ENCODE data around the gene SLC25A51. TPM values are rescaled to one million over a fixed set of nuclear protein-coding genes. Genes with fewer than 3 reads are reported as not detected.
"Not testable (repeated sequence)": the region's sequence is repeated elsewhere in the genome, so short reads cannot be mapped to it uniquely, and the experiment has no call there.

Gene SLC25A51
- total and polyA plus RNA-seq, 2 experiments from 2014 or later: 5.3 to 22.0 TPM

- TF ChIP-seq REST (IDR thresholded peaks at IDR 0.05; ENCODE audit: unreplicated experiment) (no peak), EZH2 (IDR thresholded peaks at IDR 0.05; ENCODE audit: low read depth, unreplicated experiment) (no peak)
These were observed 14.4 kb downstream of the SLC25A51 start (continued) for GRCh38 chr9:37889536-37889935.

- not testable (repeated sequence) for H3F3A ChIP-seq (replicated peaks; ENCODE audit: low read depth); H2AFZ ChIP-seq; H3K27me3 ChIP-seq (ENCODE audit: insufficient read depth); H3K27me3 Mint-ChIP-seq (ENCODE audit: insufficient read depth, low read depth, poor library complexity); H3K9me2 ChIP-seq (ENCODE audit: insufficient read depth); H3K4me2 ChIP-seq; DNase-seq (ENCODE audit: low spot score); H3K4me3 ChIP-seq; H3K4me1 ChIP-seq (ENCODE audit: insufficient read depth); H3K27ac Mint-ChIP-seq; H3K4me1 Mint-ChIP-seq; H3K9me3 Mint-ChIP-seq; H4K20me1 ChIP-seq (replicated peaks; ENCODE audit: insufficient read depth); H3K79me2 ChIP-seq (replicated peaks; ENCODE audit: insufficient read depth); ATAC-seq; H3K4me3 Mint-ChIP-seq; H3K27ac ChIP-seq (ENCODE audit: low read depth); H3K36me3 ChIP-seq (ENCODE audit: insufficient read depth)
- H3K36me3 Mint-ChIP-seq (ENCODE audit: low read depth): peaks cover 29% of the 10 kb centered on the region
These were observed 15.8 kb downstream of the SLC25A51 start for GRCh38 chr9:37887977-37888583.

- ATAC-seq: no peak
- H3K36me3 Mint-ChIP-seq (ENCODE audit: low read depth): peaks cover 19% of the 10 kb centered on the region; the same call in 2 of the 3 replicates
- TF ChIP-seq CREB1 (CRISPR knock-in tag; IDR thresholded peaks at IDR 0.05; ENCODE audit: low read depth) (no peak), ZNF114 (CRISPR knock-in tag; IDR thresholded peaks at IDR 0.05) (no peak), EZH2 (IDR thresholded peaks at IDR 0.05; ENCODE audit: low read depth, unreplicated experiment) (no peak), EZH2phosphoT487 (IDR thresholded peaks at IDR 0.05; ENCODE audit: unreplicated experiment) (no peak), ETS1 (IDR thresholded peaks at IDR 0.05) (no peak), ZNF462 (CRISPR knock-in tag; IDR thresholded peaks at IDR 0.05) (no peak), NANOG (IDR thresholded peaks at IDR 0.05; ENCODE audit: borderline replicate concordance) (no peak), STAT1 (IDR thresholded peaks at IDR 0.05; ENCODE audit: unreplicated experiment) (no peak)
These were observed 22.9 kb downstream of the SLC25A51 start for GRCh38 chr9:37880916-37881479.

More at GRCh38 chr9:37880916-37881479, 22.9 kb downstream of the SLC25A51 start:
- Histone ChIP-seq H3F3A (replicated peaks; ENCODE audit: low read depth) (no peaks in the 10 kb centered on the region), H3K4me3 (no peak overlapping the region), H3K27ac (ENCODE audit: low read depth) (no peak overlapping the region), H3K79me2 (replicated peaks; ENCODE audit: insufficient read depth) (no peaks in the 10 kb centered on the region), H3K27me3 (ENCODE audit: insufficient read depth) (no peaks in the 10 kb centered on the region), H2AFZ (no peak overlapping the region), H3K4me1 (ENCODE audit: insufficient read depth) (no peaks in the 10 kb centered on the region), H3K9me2 (ENCODE audit: insufficient read depth) (no peaks in the 10 kb centered on the region), H4K20me1 (replicated peaks; ENCODE audit: insufficient read depth) (peaks cover 7% of the 10 kb centered on the region; the same call in 1 of the 2 replicates), H3K36me3 (ENCODE audit: insufficient read depth) (no peaks in the 10 kb centered on the region), H3K4me2 (no peak overlapping the region)
- Mint-ChIP-seq H3K27me3 (ENCODE audit: insufficient read depth, low read depth, poor library complexity) (no peaks in the 10 kb centered on the region), H3K4me3 (no peak overlapping the region), H3K27ac (no peak overlapping the region), H3K4me1 (no peaks in the 10 kb centered on the region), H3K9me3 (peaks cover 17% of the 10 kb centered on the region)
- DNase-seq (ENCODE audit: low spot score): no peak

Data from GM23338 (cell line).